HCT116 (cell line): Measurements from ENCODE around the gene BCAS4. TPM values are rescaled to one million over a fixed set of nuclear protein-coding genes. Genes with fewer than 3 reads are reported as not detected.
A peak's percentile ranks its signal among the peaks of the same experiment; 100 is the strongest.

Source experiments
- ATAC-seq: fragments of 200-7000 bp; cut with Tn5 transposase; 2 replicates; pipeline ENCODE4 v1.9.1; 2020; ENCODE audit warnings: mild to moderate bottlenecking, moderate library complexity
- BruUV-seq: library from RNA; stranded (reverse); fragments of 400-500 nt; replicated peaks from 2 replicates; lab custom pipeline; 2021; lab: Mats Ljungman, UMichigan
- CTCF ChIA-PET: fragments of 300-600 bp; sonication (Branson Sonifier 250); formaldehyde crosslinking; loops from one replicate; lab custom pipeline; 2021; ENCODE audit warnings: antibody characterized with exemption; lab: Charles Lee
- POLR2A ChIA-PET: fragments of 300-600, 350-600 bp; sonication (Branson Sonifier 250); formaldehyde crosslinking; loops from one replicate; lab custom pipeline; 2021; ENCODE audit warnings: antibody characterized with exemption; lab: Charles Lee
- RAD21 ChIA-PET, 2 experiments: fragments of 300-600 bp; sonication (Branson Sonifier 250); formaldehyde crosslinking; loops; one replicate each; lab custom pipeline; 2023; ENCODE audit warnings: low total read pairs in 2 of 2; ENCODE audit not compliant: uncharacterized antibody in 2 of 2, unreplicated experiment in 2 of 2, low non-redundant PET in 1 of 2; lab: Charles Lee
- DNase-seq: peaks from one replicate; pipeline ENCODE4 v3.0.0-alpha.2; 2010; ENCODE audit warnings: low read depth, low spot score
- H2AFZ ChIP-seq: fragments of 200-600 bp; shearing (Covaris generic), sonication (generic); 2 replicates; pipeline ENCODE4 v1.6.1; 2017; ENCODE audit warnings: low read depth, mixed run types, mixed read lengths, antibody characterized with exemption, low read length; ENCODE audit not compliant: poor library complexity, severe bottlenecking
- H3K27ac ChIP-seq: 2 replicates; pipeline ENCODE4 v1.5.1; 2012; ENCODE audit warnings: low read depth, low read length
- H3K27me3 ChIP-seq: fragments of 200-600 bp; sonication (generic); 2 replicates; pipeline ENCODE4 v1.6.1; 2016; ENCODE audit warnings: mixed run types, low read length, mixed read lengths; ENCODE audit not compliant: insufficient read depth
- H3K36me3 ChIP-seq, 2 experiments: fragments of 200-500 bp in 1 of 2; fragments of 200-600 bp in 1 of 2; sonication (Bioruptor generic) in 1 of 2; sonication (generic) in 1 of 2; 2 replicates each; pipeline versions ENCODE4 v1.5.1 to v1.6.1; 2014 to 2016; ENCODE audit warnings: low read length in 2 of 2, inconsistent platforms in 1 of 2, mixed read lengths in 1 of 2, mixed run types in 1 of 2; ENCODE audit not compliant: insufficient read depth in 2 of 2, control insufficient read depth in 1 of 2
- H3K4me1 ChIP-seq, 2 experiments: fragments of 200-600 bp in 1 of 2; sonication (generic) in 1 of 2; 2 replicates each; pipeline versions ENCODE4 v1.5.1 to v1.6.1; 2012 to 2017; ENCODE audit warnings: low read length in 2 of 2, inconsistent platforms in 1 of 2, mild to moderate bottlenecking in 1 of 2, mixed read lengths in 1 of 2, mixed run types in 1 of 2, moderate library complexity in 1 of 2; ENCODE audit not compliant: insufficient read depth in 2 of 2, control insufficient read depth in 1 of 2
- H3K4me2 ChIP-seq: fragments of 200-600 bp; sonication (generic); 2 replicates; pipeline ENCODE4 v1.6.1; 2017; ENCODE audit warnings: mixed run types, low read length, mixed read lengths
- H3K4me3 ChIP-seq, 2 experiments: fragments of 200-600 bp in 1 of 2; sonication (generic) in 1 of 2; replicated peaks in 1 of 2; 2 replicates each; pipeline ENCODE4 v1.5.1; 2011 to 2016; ENCODE audit warnings: low read length in 2 of 2, control low read depth in 1 of 2, low read depth in 1 of 2, mild to moderate bottlenecking in 1 of 2, mixed read lengths in 1 of 2, mixed run types in 1 of 2
- H3K79me2 ChIP-seq: fragments of 200-600 bp; sonication (generic); 2 replicates; pipeline ENCODE4 v1.6.1; 2017; ENCODE audit warnings: mild to moderate bottlenecking, mixed run types, low read length, moderate library complexity, mixed read lengths; ENCODE audit not compliant: insufficient read depth
- H3K9ac ChIP-seq: fragments of 200-600 bp; sonication (generic); 2 replicates; pipeline ENCODE4 v1.6.1; 2016; ENCODE audit warnings: low read length, mixed read lengths
- H3K9me2 ChIP-seq: fragments of 200-600 bp; sonication (generic), shearing (Covaris generic); 2 replicates; pipeline ENCODE4 v1.6.1; 2017; ENCODE audit warnings: mixed run types, mild to moderate bottlenecking, moderate library complexity; ENCODE audit not compliant: insufficient read depth
- H3K9me3 ChIP-seq, 2 experiments: fragments of 200-500 bp in 1 of 2; fragments of 200-600 bp in 1 of 2; sonication (Bioruptor generic) in 1 of 2; sonication (generic) in 1 of 2; 2 replicates each; pipeline ENCODE4 v1.6.1; 2014 to 2017; ENCODE audit warnings: low read length in 2 of 2, mixed read lengths in 2 of 2, inconsistent platforms in 1 of 2, low read depth in 1 of 2, mild to moderate bottlenecking in 1 of 2, mixed run types in 1 of 2, moderate library complexity in 1 of 2; ENCODE audit not compliant: control insufficient read depth in 1 of 2, insufficient read depth in 1 of 2
- H4K20me1 ChIP-seq: fragments of 200-600 bp; sonication (generic), shearing (Covaris generic); 2 replicates; pipeline ENCODE4 v1.6.1; 2017; ENCODE audit warnings: mixed run types, mild to moderate bottlenecking, moderate library complexity; ENCODE audit not compliant: insufficient read depth
- CBX3 ChIP-seq: IDR thresholded peaks from 2 replicates; pipeline ENCODE4 v1.6.1; 2012; ENCODE audit warnings: low read depth
- EZH2 ChIP-seq: fragments of 200-600 bp; sonication (generic); IDR thresholded peaks from 2 replicates; pipeline ENCODE4 v1.6.1; 2017; ENCODE audit warnings: antibody characterized with exemption, mixed run types
- FOSL1 ChIP-seq: IDR thresholded peaks from 2 replicates; pipeline ENCODE4 v1.6.1; 2012; ENCODE audit warnings: low read depth
- JUND ChIP-seq: IDR thresholded peaks from 2 replicates; pipeline ENCODE4 v1.6.1; 2012
- POLR2A ChIP-seq: IDR thresholded peaks from 2 replicates; pipeline ENCODE4 v1.7.0; 2011; ENCODE audit warnings: borderline replicate concordance; ENCODE audit not compliant: insufficient read depth, insufficient read length; ENCODE audit errors: extremely low read depth
- POLR2AphosphoS5 ChIP-seq: IDR thresholded peaks from 2 replicates; pipeline ENCODE4 v1.6.1; 2011; ENCODE audit warnings: mild to moderate bottlenecking, low read depth, low read length, moderate library complexity
- RAD21 ChIP-seq: IDR thresholded peaks from 2 replicates; pipeline ENCODE4 v1.6.1; 2012; ENCODE audit warnings: low read depth, mild to moderate bottlenecking
- SP1 ChIP-seq: IDR thresholded peaks from 2 replicates; pipeline ENCODE4 v1.6.1; 2012; ENCODE audit warnings: low read depth
- SRF ChIP-seq: IDR thresholded peaks from 2 replicates; pipeline ENCODE4 v1.6.1; 2012; ENCODE audit warnings: low read depth
- TCF7L2 ChIP-seq: IDR thresholded peaks from 2 replicates; pipeline ENCODE4 v1.7.0; 2011; ENCODE audit warnings: borderline replicate concordance, inconsistent platforms; ENCODE audit not compliant: insufficient read depth, insufficient read length; ENCODE audit errors: extremely low read depth
- ZFX ChIP-seq: fragments of 450-650 bp; IDR thresholded peaks from 2 replicates; pipeline ENCODE4 v1.6.1; 2017
- intact Hi-C: fragments of 100-400 bp; cut with micrococcal nuclease; formaldehyde crosslinking; loops from 2 replicates; pipeline ENCODE4 v1.10.0; 2022
- total RNA-seq: library from RNA; stranded (reverse); gene quantifications from one replicate; pipeline ENCODE4 v1.2.1, GENCODE V29; 2021; ENCODE audit not compliant: unreplicated experiment
- TF ChIP-seq, protein P1 (sequence below): IDR thresholded peaks from 2 replicates; pipeline ENCODE4 v1.6.1; 2012
- TF ChIP-seq, protein P2 (sequence below): IDR thresholded peaks from 2 replicates; pipeline ENCODE4 v1.6.1; 2011; ENCODE audit warnings: mild to moderate bottlenecking, low read length, moderate library complexity; ENCODE audit not compliant: insufficient replicate concordance; ENCODE audit errors: extremely low read depth
- TF ChIP-seq, protein P3 (sequence below): IDR thresholded peaks from 2 replicates; pipeline ENCODE4 v1.6.1; 2012
- TF ChIP-seq, protein P4 (sequence below): IDR thresholded peaks from 2 replicates; pipeline ENCODE4 v1.6.1; 2012; ENCODE audit warnings: low read depth

BCAS4 gene
- total RNA-seq, 1 experiment from 2014 or later: 18.9 TPM

DNA sequence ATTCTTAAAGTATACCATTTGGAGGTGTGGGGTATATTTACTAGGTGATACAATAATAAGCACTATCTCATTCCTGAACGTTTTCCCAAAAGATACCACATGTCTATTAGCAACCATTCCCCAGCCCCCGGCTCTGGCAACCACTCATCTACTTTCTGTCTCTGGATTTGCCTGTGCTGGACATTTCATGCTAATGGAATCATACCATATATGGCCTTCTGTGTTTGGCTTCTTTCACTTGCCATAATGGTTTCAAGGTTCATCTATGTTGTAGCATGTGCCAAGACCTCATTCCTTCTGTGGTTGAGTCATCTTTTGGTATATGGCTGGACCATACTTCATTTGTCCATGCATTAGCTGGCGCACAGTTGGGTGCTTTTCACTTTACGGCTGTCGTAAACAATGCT lies 39.7 kb downstream of the BCAS4 start:
- no peak overlapping the region for H3K4me3 ChIP-seq
- DNase-seq (no peak), ATAC-seq (no peak)
- no peak overlapping the region for H2AFZ ChIP-seq
- CTCF ChIA-PET: no interaction called here
- intact Hi-C loops: no loop called here
- RAD21 ChIA-PET: no interaction called here
- BruUV-seq: no TSS peak
- H3K9me2 ChIP-seq: no peaks in the 10 kb centered on the region
- H4K20me1 ChIP-seq: no peaks in the 10 kb centered on the region
- POLR2A ChIA-PET: interaction anchor here (0.7 kb wide), 1 partner anchor 60 kb away, joined by 4 read pairs; no protein-coding TSS in a partner anchor
- TF ChIP-seq EZH2 (no peak), POLR2AphosphoS5 (no peak)
- no peak overlapping the region for H3K9ac ChIP-seq
- H3K4me1 ChIP-seq: peaks cover 21 to 24% of the 10 kb centered on the region in 2 experiments
- no peak overlapping the region for H3K4me2 ChIP-seq
- H3K79me2 ChIP-seq: no peaks in the 10 kb centered on the region
- no peaks in the 10 kb centered on the region for H3K9me3 ChIP-seq
- no peaks in the 10 kb centered on the region for H3K27me3 ChIP-seq
- no peak overlapping the region for H3K27ac ChIP-seq
- H3K36me3 ChIP-seq: no peaks in the 10 kb centered on the region

DNA sequence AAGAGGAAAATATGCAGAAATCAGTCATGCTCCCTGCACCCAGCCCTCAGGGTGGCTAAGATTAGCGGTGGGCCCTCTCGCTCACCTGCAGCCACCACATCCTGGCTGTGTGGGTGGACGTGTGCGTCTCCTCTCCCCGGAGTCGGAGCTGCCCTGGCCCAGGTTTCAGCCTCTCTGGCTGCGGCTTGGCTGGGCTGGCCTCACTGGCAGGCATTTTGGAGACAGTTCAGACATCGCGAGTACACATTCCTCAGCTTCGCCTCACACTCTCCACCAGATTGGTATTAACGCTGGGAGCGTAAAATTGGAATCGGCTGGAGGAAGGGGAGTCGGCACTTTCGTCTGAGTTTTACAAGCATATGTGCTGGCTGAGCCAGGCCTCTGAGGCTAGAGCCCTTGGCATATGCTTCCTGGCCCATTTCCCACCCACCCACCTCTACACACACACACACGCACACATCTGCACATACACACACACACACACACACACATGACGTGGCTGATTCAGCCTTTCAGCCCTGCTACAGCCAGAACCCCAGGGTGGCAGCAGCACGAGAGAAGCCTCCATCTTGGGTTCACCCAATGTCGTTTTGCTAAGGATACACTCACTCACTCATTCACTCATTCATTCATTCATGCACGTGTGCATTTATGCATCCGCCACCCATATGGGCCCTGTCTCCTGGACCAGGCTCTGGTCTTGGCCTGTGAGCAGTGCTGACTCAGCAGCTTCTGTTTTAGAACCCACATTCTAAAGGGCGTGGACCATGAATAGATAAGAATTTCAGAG lies 42.9 kb downstream of the BCAS4 start:
- H4K20me1 ChIP-seq: no peaks in the 10 kb centered on the region
- no peaks in the 10 kb centered on the region for H3K9me2 ChIP-seq
- peak overlapping the region; percentile 18; the same call in 1 of the 2 replicates for H3K4me2 ChIP-seq
- H3K36me3 ChIP-seq: no peaks in the 10 kb centered on the region
- no peak; the same call in 1 of the 2 replicates for ATAC-seq
- intact Hi-C loops: no loop called here
- H3K27ac ChIP-seq: no peak overlapping the region
- RAD21 ChIA-PET: no interaction called here
- BruUV-seq: no TSS peak
- H3K4me3 ChIP-seq: no peak overlapping the region
- no peak for DNase-seq
- peaks cover 24% of the 10 kb centered on the region in 2 experiments for H3K4me1 ChIP-seq
- H3K9ac ChIP-seq: no peak overlapping the region
- CTCF ChIA-PET: no interaction called here
- H3K9me3 ChIP-seq: no peaks in the 10 kb centered on the region
- no peaks in the 10 kb centered on the region for H3K79me2 ChIP-seq
- H3K27me3 ChIP-seq: no peaks in the 10 kb centered on the region
- POLR2A ChIA-PET: no interaction called here
- H2AFZ ChIP-seq: no peak overlapping the region
- TF ChIP-seq, protein P1, sequence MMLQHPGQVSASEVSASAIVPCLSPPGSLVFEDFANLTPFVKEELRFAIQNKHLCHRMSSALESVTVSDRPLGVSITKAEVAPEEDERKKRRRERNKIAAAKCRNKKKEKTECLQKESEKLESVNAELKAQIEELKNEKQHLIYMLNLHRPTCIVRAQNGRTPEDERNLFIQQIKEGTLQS: no peak
- TF ChIP-seq FOSL1 (no peak), SP1 (no peak), POLR2A (no peak), ZFX (no peak), JUND (no peak), SRF (no peak), CBX3 (no peak), TCF7L2 (no peak), RAD21 (no peak)
- TF ChIP-seq, protein P2, sequence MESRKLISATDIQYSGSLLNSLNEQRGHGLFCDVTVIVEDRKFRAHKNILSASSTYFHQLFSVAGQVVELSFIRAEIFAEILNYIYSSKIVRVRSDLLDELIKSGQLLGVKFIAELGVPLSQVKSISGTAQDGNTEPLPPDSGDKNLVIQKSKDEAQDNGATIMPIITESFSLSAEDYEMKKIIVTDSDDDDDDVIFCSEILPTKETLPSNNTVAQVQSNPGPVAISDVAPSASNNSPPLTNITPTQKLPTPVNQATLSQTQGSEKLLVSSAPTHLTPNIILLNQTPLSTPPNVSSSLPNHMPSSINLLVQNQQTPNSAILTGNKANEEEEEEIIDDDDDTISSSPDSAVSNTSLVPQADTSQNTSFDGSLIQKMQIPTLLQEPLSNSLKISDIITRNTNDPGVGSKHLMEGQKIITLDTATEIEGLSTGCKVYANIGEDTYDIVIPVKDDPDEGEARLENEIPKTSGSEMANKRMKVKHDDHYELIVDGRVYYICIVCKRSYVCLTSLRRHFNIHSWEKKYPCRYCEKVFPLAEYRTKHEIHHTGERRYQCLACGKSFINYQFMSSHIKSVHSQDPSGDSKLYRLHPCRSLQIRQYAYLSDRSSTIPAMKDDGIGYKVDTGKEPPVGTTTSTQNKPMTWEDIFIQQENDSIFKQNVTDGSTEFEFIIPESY: no peak
- TF ChIP-seq, protein P3, sequence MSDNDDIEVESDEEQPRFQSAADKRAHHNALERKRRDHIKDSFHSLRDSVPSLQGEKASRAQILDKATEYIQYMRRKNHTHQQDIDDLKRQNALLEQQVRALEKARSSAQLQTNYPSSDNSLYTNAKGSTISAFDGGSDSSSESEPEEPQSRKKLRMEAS: no peak
- TF ChIP-seq, protein P4, sequence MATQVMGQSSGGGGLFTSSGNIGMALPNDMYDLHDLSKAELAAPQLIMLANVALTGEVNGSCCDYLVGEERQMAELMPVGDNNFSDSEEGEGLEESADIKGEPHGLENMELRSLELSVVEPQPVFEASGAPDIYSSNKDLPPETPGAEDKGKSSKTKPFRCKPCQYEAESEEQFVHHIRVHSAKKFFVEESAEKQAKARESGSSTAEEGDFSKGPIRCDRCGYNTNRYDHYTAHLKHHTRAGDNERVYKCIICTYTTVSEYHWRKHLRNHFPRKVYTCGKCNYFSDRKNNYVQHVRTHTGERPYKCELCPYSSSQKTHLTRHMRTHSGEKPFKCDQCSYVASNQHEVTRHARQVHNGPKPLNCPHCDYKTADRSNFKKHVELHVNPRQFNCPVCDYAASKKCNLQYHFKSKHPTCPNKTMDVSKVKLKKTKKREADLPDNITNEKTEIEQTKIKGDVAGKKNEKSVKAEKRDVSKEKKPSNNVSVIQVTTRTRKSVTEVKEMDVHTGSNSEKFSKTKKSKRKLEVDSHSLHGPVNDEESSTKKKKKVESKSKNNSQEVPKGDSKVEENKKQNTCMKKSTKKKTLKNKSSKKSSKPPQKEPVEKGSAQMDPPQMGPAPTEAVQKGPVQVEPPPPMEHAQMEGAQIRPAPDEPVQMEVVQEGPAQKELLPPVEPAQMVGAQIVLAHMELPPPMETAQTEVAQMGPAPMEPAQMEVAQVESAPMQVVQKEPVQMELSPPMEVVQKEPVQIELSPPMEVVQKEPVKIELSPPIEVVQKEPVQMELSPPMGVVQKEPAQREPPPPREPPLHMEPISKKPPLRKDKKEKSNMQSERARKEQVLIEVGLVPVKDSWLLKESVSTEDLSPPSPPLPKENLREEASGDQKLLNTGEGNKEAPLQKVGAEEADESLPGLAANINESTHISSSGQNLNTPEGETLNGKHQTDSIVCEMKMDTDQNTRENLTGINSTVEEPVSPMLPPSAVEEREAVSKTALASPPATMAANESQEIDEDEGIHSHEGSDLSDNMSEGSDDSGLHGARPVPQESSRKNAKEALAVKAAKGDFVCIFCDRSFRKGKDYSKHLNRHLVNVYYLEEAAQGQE: no peak
